K562 (cell line): ENCODE data around the gene CPZ. TPM values are rescaled to one million over a fixed set of nuclear protein-coding genes. Genes with fewer than 3 reads are reported as not detected.

ENCODE experiments used
- ATAC-seq: fragments of 200-7000 bp; cut with Tn5 transposase; 3 replicates; pipeline ENCODE4 v1.9.1; 2020; ENCODE audit warnings: moderate library complexity
- BruUV-seq: library from RNA; stranded (reverse); fragments of 400-500 nt; replicated peaks from 2 replicates; lab custom pipeline; 2021; lab: Mats Ljungman, UMichigan
- CTCF ChIA-PET: fragments of 300-600 bp; formaldehyde crosslinking; extraction: SDS; loops from one replicate; lab custom pipeline; 2021; ENCODE audit warnings: low intra/inter-chr PET ratio; lab: Yijun Ruan, JAX
- POLR2A ChIA-PET: fragments of 300-600, 350-650 bp; sonication (Branson Sonifier 250); formaldehyde crosslinking; extraction: SDS; loops from one replicate; lab custom pipeline; 2021; ENCODE audit warnings: antibody characterized with exemption, inconsistent platforms; lab: Yijun Ruan, JAX
- DNase-seq, 4 experiments: peaks; one replicate each; pipeline versions ENCODE4 v3.0.0 to v3.0.0-alpha.2; 2011 to 2018; ENCODE audit warnings: low spot score in 3 of 4, mixed read lengths in 3 of 4; ENCODE audit errors: extremely low read depth in 1 of 4
- FAIRE-seq: peaks from 2 replicates; lab custom pipeline; 2011; peaks lifted over from hg19 to GRCh38; lab: Jason Lieb, UNC
- H2AFZ ChIP-seq: 2 replicates; pipeline ENCODE4 v1.6.0; 2011; ENCODE audit warnings: low read depth, low read length, control low read depth, inconsistent platforms
- H3K27ac ChIP-seq: fragments of 200-600 bp; 3 replicates; pipeline ENCODE4 v1.8.0; 2011; ENCODE audit warnings: low read depth, mild to moderate bottlenecking, control low read depth, inconsistent platforms, low read length, moderate library complexity, mixed read lengths; ENCODE audit errors: extremely low read depth
- H3K27me3 ChIP-seq, 2 experiments: fragments of 300-600 bp in 1 of 2; 2 replicates in 1 of 2; 3 replicates in 1 of 2; pipeline versions ENCODE4 v1.6.0 to v1.8.0; 2011; ENCODE audit warnings: inconsistent platforms in 2 of 2, low read length in 2 of 2, mild to moderate bottlenecking in 1 of 2, mixed read lengths in 1 of 2, moderate library complexity in 1 of 2; ENCODE audit not compliant: control insufficient read depth in 2 of 2, insufficient read depth in 2 of 2
- H3K36me3 ChIP-seq: fragments of 300-600 bp; 3 replicates; pipeline ENCODE4 v1.8.0; 2011; ENCODE audit warnings: mild to moderate bottlenecking, low read length, inconsistent platforms; ENCODE audit not compliant: control insufficient read depth, insufficient read depth
- H3K4me1 ChIP-seq, 2 experiments: fragments of 200-600 bp in 1 of 2; replicated peaks in 1 of 2; 2 replicates in 1 of 2; 3 replicates in 1 of 2; pipeline versions ENCODE4 v1.5.1 to v1.8.0; 2011; ENCODE audit warnings: inconsistent platforms in 2 of 2, low read length in 2 of 2, mild to moderate bottlenecking in 1 of 2, mixed read lengths in 1 of 2, moderate library complexity in 1 of 2; ENCODE audit not compliant: control insufficient read depth in 2 of 2, insufficient read depth in 2 of 2
- H3K4me2 ChIP-seq: 2 replicates; pipeline ENCODE4 v1.6.1; 2011; ENCODE audit warnings: low read length, control low read depth, inconsistent platforms, mixed read lengths; ENCODE audit not compliant: insufficient read depth
- H3K4me3 ChIP-seq: fragments of 200-600 bp; sonication (generic), shearing (Covaris generic); 2 replicates; pipeline ENCODE4 v1.5.1; 2016; ENCODE audit warnings: control low read depth, inconsistent platforms
- H3K79me2 ChIP-seq: fragments of 200-600 bp; 3 replicates; pipeline ENCODE4 v1.8.0; 2011; ENCODE audit warnings: low read length, inconsistent platforms; ENCODE audit not compliant: control insufficient read depth, insufficient read depth
- H3K9ac ChIP-seq, 2 experiments: 2 replicates each; pipeline versions ENCODE4 v1.6.0 to v1.6.1; 2011; ENCODE audit warnings: low read depth in 2 of 2, low read length in 2 of 2, control low read depth in 1 of 2, inconsistent platforms in 1 of 2, mild to moderate bottlenecking in 1 of 2, mixed read lengths in 1 of 2; ENCODE audit not compliant: insufficient read depth in 1 of 2
- H3K9me1 ChIP-seq: one replicate; pipeline ENCODE4 v1.6.0; 2011; ENCODE audit warnings: inconsistent platforms, mild to moderate bottlenecking, low read length, moderate library complexity; ENCODE audit not compliant: control insufficient read depth, insufficient read depth
- H3K9me3 ChIP-seq: replicated peaks from 2 replicates; pipeline ENCODE4 v1.5.1; 2011; ENCODE audit warnings: low read depth, low read length, inconsistent platforms; ENCODE audit not compliant: control insufficient read depth, insufficient read depth
- H4K20me1 ChIP-seq: replicated peaks from 2 replicates; pipeline ENCODE4 v1.6.1; 2011; ENCODE audit warnings: low read length, inconsistent platforms, mixed read lengths; ENCODE audit not compliant: control insufficient read depth, insufficient read depth
- BCOR ChIP-seq: fragments of 450-650 bp; IDR thresholded peaks from 2 replicates; pipeline ENCODE4 v1.6.1; 2016
- E2F8 ChIP-seq: fragments of 450-650 bp; IDR thresholded peaks from 2 replicates; pipeline ENCODE4 v1.7.1; 2018; ENCODE audit warnings: mild to moderate bottlenecking, low read depth; ENCODE audit not compliant: partially characterized antibody
- SMARCA5 ChIP-seq: fragments of 450-650 bp; IDR thresholded peaks from 2 replicates; pipeline ENCODE4 v1.6.1; 2016
- ZBED1 ChIP-seq: IDR thresholded peaks from 2 replicates; pipeline ENCODE4 v1.6.1; 2014
- ZFP36 ChIP-seq: fragments of 150-350 bp; IDR thresholded peaks from 2 replicates; pipeline ENCODE4 v1.6.1; 2018; ENCODE audit warnings: low read length, low read depth; ENCODE audit not compliant: partially characterized antibody
- WGBS: fragments of 100-300 bp; shearing (Covaris generic); methylation state at CpG from one replicate; pipeline ENCODE4 v1.1.6; 2016; ENCODE audit warnings: low coverage, mixed read lengths; ENCODE audit not compliant: insufficient coverage; ENCODE audit errors: missing lambda C conversion rate; 5-methylcytosine and 5-hydroxymethylcytosine counted together
- in situ Hi-C: fragments of 300-500 bp; cut with MboI; formaldehyde crosslinking; loops from 4 replicates; pipeline ENCODE4 v1.15.0; 2018; ENCODE audit warnings: inconsistent platforms, mixed read lengths
- intact Hi-C: fragments of 100-400 bp; cut with micrococcal nuclease; formaldehyde crosslinking; loops from 2 replicates; pipeline ENCODE4 v1.14.2; 2022
- polyA plus RNA-seq, 8 experiments: library from polyadenylated mRNA; depleted of rRNA in 4 of 8; stranded (reverse) in 5 of 8; unstranded in 3 of 8; fragments of >200 nt; fragmentation: Nextera tagmentation in 2 of 8; fragmentation: Illumina TruSeq in 1 of 8; extraction: Ambion mirVana in 2 of 8; extraction: Trizol in 1 of 8; gene quantifications; 2 replicates each; pipeline versions ENCODE4 v1.2.1 to v1.2.3, GENCODE V29; 2011 to 2014; ENCODE audit warnings: inconsistent platforms in 1 of 8, missing spikeins in 1 of 8
- total RNA-seq, 7 experiments: library from RNA; depleted of rRNA in 6 of 7; stranded (reverse); fragments of >200 nt in 6 of 7; fragmentation: Illumina TruSeq in 2 of 7; extraction: Trizol in 2 of 7; gene quantifications; 2 replicates each; pipeline versions ENCODE4 v1.2.1 to v1.2.3, GENCODE V29; 2011 to 2021; ENCODE audit warnings: low replicate concordance in 1 of 7
- TF ChIP-seq, protein P1 (sequence below), 3 experiments: IDR thresholded peaks in 2 of 3; conservative IDR thresholded peaks in 1 of 3; 2 replicates each; pipeline ENCODE4 v1.5.1; 2011 to 2012; ENCODE audit warnings: low read length in 3 of 3, mild to moderate bottlenecking in 3 of 3, control low read depth in 2 of 3, improper control_type of control experiment in 1 of 3, inconsistent platforms in 1 of 3, low read depth in 1 of 3, mixed read lengths in 1 of 3, moderate library complexity in 1 of 3; ENCODE audit not compliant: insufficient read depth in 2 of 3

CPZ gene
- total and polyA plus RNA-seq, 9 of the 15 experiments (the other 6 are each of a cell fraction or from before 2014, with no cell fraction given): 0.06 to 2.2 (median 1.2) TPM; not detected in 1

DNA sequence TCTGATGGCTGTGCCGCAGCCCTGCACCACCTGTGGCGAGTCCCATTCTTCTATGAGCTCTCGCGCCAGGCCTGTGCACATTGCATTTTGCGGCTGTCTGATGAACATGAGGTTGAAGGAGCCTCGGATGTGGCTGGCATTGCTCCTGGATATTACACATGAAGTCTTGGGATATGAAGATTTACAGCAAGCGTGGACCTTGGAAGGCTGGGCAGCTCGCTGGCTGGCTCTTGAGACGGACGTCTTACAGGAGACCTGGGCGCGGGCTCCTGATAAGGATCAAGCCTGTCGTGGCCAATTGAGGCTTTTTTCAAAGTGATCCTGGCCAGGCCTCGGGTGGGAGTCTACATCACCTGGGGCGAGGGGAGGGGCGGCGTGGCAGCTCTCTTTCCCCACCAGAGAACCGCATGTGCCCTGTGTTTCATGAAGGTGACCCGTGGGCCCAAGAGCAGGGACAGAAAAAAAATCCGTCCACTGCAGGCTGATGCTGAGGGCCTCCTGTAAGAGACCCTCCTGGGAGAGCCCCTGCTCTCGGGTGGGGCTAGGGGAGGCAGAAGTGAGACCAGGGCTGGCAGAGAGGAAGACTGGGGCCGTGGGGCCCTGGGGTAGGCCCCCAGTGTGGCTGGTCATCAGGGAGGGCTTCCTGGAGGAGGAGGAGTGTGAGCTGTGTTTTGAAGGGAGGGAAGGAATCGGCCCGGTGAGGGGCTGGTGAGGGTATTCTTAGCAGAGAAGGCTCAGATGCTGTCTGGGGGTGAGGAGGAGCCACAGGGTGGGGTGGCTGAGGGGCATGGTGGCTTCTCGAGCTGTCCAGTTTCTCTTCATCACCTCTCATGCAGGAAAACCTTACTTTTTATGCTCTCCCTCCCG is 23.6 kb downstream of the CPZ start:
- Histone ChIP-seq H3K4me1 (no peaks in the 10 kb centered on the region), H3K4me3 (no peak overlapping the region), H3K27ac (no peak overlapping the region), H2AFZ (no peak overlapping the region), H3K4me2 (no peak overlapping the region), H4K20me1 (no peaks in the 10 kb centered on the region), H3K36me3 (no peaks in the 10 kb centered on the region), H3K9ac (no peak overlapping the region), H3K9me3 (no peaks in the 10 kb centered on the region), H3K9me1 (no peaks in the 10 kb centered on the region), H3K79me2 (no peaks in the 10 kb centered on the region), H3K27me3 (peaks cover 0 to 41% of the 10 kb centered on the region in 2 experiments; a peak in 3 of 5 replicates)
- ATAC-seq: no peak
- ChIA-PET POLR2A (interaction anchor here (1.7 kb wide), 1 partner anchor 13 kb away, joined by 4 read pairs; no protein-coding TSS in a partner anchor), CTCF (no interaction called here)
- no peak for DNase-seq
- no TSS peak for BruUV-seq
- in situ Hi-C loops: no loop called here
- intact Hi-C loops: no loop called here
- TF ChIP-seq BCOR: peak; percentile 40; the same call in 1 of the 2 replicates
- TF ChIP-seq SMARCA5: peak; percentile 63
- TF ChIP-seq ZBED1: no peak
- TF ChIP-seq E2F8: peak; percentile 33
- TF ChIP-seq, protein P1, sequence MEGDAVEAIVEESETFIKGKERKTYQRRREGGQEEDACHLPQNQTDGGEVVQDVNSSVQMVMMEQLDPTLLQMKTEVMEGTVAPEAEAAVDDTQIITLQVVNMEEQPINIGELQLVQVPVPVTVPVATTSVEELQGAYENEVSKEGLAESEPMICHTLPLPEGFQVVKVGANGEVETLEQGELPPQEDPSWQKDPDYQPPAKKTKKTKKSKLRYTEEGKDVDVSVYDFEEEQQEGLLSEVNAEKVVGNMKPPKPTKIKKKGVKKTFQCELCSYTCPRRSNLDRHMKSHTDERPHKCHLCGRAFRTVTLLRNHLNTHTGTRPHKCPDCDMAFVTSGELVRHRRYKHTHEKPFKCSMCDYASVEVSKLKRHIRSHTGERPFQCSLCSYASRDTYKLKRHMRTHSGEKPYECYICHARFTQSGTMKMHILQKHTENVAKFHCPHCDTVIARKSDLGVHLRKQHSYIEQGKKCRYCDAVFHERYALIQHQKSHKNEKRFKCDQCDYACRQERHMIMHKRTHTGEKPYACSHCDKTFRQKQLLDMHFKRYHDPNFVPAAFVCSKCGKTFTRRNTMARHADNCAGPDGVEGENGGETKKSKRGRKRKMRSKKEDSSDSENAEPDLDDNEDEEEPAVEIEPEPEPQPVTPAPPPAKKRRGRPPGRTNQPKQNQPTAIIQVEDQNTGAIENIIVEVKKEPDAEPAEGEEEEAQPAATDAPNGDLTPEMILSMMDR (IDR thresholded peaks at IDR 0.05 in 2 of 3, conservative IDR thresholded peaks at IDR 0.05 in 1 of 3; ENCODE audit: insufficient read depth in 2 of 3, low read depth in 1 of 3, low read length in 3 of 3): no peak
- TF ChIP-seq ZFP36: peak; percentile 98
- 44% methylated on average over 25 of the region's 26 CpGs for WGBS
- no peak for FAIRE-seq
